Measurements from ENCODE around the gene GBE1. TPM values are rescaled to one million over a fixed set of nuclear protein-coding genes. Genes with fewer than 3 reads are reported as not detected.

Gene GBE1
- total RNA-seq: 20.7 and 23.5 TPM in 2 replicates

DNA sequence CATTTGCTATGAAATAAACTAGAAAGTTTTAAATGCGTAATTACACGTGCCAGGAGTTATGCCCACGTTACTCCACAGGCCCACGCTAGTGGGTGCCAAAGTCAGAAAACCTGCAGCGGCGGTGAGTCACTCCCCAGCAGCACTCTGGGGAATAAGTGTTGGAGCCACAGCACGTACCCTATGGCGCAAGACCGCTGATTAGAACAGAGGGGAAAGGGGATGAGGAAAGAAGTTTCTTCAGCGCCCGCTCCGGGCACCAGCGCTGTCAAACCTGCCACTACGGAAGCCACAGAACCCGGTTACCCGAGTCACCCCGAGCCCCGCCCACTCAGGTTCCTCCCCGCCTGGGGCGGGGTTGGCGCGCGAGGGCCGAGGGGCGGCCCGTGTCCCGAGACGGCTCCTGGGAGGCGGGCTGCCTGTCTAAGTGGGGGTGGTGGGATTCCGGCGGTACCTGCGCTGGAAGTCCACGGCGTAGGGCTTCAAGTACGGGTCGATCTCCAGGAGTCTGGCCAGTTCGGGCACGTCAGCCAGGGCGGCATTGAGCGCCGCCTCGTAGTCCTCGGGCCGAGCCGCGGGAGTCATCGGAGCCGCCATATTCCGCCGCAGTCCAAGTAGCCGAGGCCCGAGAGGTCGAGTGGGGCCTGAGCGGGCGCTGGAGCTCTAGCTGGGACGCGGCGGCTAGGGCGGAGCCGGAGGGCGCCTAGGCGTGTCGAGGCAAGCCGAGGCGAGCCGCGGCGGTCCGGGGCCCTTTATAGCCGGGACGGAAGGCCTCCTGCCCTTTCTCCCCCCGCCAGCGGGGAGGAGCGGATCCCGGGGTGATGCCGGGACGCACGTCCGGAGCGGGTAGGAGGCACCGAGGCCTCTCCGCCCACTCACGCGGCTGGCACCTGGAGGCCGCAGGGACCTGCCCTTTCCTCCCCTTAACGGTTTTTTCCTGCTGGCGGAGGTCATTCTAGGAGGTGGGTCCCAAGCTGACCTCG, at the start of gene GBE1:
GBE1 (minus strand) TSS at position 722 of the 980 bp plus-strand sequence; CDS start at position 594, 128 bp downstream.

Data from mesangial cell (primary cell).